Tongue (tissue), 2 donors: ENCODE data around the gene THSD4. TPM values are rescaled to one million over a fixed set of nuclear protein-coding genes. Genes with fewer than 3 reads are reported as not detected.
"Not testable (repeated sequence)": the region's sequence is repeated elsewhere in the genome, so short reads cannot be mapped to it uniquely, and the experiment has no call there.

Experiments used
- DNase-seq: peaks from one replicate; pipeline ENCODE4 v3.0.0-alpha.2; 2015
- total RNA-seq: library from RNA; depleted of rRNA; stranded (reverse); fragments of >200 nt; gene quantifications from one replicate; pipeline ENCODE4 v1.2.3, GENCODE V29; 2014

The THSD4 gene
- total RNA-seq, 1 donor from 2014 or later, result 43.2 TPM

GRCh38 chr15:71386448-71387236, 271.4 kb downstream of the THSD4 start:
- peak; percentile 67 for DNase-seq

- no peak for DNase-seq
These were observed 272.5 kb downstream of the THSD4 start for GRCh38 chr15:71387810-71388209.

- no peak for DNase-seq
These were observed 274.8 kb downstream of the THSD4 start for GRCh38 chr15:71390096-71390495.

GRCh38 chr15:71391421-71392088, 276.3 kb downstream of the THSD4 start:
- peak; percentile 75 for DNase-seq

DNA sequence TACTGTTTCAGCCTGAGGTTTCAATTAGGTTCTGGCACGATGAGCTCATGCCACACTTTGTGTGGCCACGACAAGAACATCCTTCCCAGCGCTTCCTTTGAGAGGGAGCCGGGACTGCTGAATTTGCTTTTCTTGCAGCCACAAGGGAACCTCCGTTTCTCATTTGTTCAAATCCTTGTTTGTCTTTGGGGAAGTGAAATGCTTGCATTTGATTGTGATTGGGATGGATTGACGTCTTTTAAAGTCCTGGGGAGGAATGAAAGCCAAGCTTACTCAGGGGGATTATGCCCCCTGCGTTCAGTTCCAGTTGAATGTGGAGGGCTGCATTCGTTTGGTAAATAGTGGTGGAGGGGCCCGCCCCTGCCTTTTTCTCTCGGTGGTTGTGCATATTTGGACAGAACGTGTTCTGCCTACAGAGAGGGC, 277.6 kb downstream of the THSD4 start:
- no peak for DNase-seq

GRCh38 chr15:71393383-71393782, 278.1 kb downstream of the THSD4 start:
- DNase-seq, result no peak

GRCh38 chr15:71396536-71397125, 281.4 kb downstream of the THSD4 start:
- DNase-seq, result no peak

- no peak for DNase-seq
These were observed 282.1 kb downstream of the THSD4 start for GRCh38 chr15:71397377-71397776.

GRCh38 chr15:71400294-71400693, 285.0 kb downstream of the THSD4 start:
- DNase-seq, result no peak

DNA sequence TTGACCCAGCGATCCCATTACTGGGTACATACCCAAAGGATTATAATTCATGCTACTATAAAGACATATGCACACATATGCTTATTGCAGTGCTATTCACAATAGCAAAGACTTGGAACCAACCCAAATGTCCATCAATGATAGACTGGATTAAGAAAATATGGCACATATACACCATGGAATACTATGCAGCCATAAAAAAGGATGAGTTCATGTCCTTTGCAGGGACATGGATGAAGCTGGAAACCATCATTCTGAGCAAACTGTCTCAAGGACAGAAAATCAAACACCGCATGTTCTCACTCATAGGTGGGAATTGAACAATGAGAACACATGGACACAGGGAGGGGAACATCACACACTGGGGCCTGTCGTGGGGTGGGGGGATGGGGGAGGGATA, 286.5 kb downstream of the THSD4 start:
- not testable (repeated sequence) for DNase-seq

DNA sequence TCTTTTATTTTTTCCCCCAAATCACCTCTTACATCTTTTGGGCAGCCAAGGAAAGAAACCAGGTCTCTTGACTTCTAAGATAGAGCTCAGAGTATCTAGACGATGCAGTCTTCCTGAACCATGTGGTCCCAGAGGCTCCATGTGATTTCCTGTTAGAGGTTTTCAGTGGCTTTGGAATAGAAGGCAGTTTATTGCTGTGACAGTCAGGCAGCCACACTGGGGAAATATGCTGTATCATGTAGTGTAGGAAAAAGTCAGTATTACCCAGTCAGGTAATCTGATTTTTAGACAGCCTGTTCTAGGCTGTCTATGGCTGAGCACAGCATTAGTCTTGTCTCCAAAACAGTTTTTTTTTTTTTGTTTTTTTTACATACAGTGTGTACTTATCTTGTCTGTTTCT, 294.3 kb downstream of the THSD4 start:
- DNase-seq, result no peak

DNA sequence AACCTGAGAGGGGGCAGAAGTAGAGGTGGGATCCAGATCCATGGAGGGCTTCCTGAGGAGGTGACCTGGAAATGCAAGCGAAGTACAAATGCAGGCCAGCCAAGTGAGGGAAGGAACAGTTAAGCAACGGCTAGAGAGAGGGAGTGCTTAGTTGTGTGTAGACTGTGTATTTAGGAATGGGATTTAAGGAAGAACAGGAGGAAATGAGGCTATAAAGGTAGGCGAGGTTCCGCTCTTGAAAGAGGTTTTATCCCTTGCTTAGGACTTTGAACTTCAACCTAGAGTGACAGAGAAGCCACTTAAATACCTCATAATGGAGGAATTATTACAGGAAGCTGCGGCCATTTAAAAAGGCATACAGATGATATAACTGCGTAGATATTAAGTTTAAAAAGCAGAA, 295.1 kb downstream of the THSD4 start:
- DNase-seq, result no peak

DNA sequence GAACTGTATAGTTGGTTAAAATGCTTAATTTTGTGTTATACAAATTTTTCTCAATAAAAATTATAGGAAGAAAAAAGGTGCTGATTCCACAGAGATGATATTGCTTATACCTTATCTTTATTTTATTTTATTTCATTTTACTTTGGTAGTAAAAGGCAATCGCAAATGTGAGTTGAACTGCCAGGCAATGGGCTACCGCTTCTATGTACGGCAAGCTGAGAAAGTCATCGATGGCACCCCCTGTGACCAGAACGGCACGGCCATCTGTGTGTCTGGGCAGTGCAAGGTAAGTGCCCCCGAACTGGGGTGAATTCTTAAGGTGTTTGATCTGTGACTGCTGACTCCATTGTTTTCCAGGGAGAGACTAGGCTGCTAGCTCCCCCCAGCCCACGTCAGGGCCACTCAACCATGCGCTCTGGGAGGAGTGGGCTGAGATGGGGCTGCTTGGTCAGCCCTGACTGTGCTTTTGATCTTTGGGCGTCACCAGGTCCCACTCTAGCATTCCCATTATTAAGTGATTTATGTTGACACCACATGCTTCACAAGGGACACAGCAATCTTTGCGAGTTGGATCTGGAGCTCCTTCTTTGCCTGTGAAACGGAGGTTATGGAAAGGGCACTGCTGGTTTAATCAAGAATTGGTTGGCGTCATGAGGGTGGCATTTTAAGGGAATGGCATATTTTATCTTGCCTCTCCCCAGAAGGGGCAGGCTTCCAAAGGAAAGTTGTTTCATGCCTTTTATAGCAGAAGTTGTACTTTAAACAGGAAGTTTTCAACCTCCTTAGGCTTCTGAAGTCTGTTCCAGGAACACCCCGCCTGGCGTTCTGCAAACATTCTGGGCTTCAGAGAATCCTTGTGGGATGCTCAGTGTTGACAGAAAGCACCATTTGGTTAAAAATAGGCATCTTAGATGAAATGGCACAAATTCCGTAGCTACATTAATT, 296.5 kb downstream of the THSD4 start:
- DNase-seq, result peak; percentile 42

- no peak for DNase-seq
These were observed 298.1 kb downstream of the THSD4 start for GRCh38 chr15:71413419-71413818.

- no peak for DNase-seq
These were observed 299.6 kb downstream of the THSD4 start for GRCh38 chr15:71414853-71415252.

DNA sequence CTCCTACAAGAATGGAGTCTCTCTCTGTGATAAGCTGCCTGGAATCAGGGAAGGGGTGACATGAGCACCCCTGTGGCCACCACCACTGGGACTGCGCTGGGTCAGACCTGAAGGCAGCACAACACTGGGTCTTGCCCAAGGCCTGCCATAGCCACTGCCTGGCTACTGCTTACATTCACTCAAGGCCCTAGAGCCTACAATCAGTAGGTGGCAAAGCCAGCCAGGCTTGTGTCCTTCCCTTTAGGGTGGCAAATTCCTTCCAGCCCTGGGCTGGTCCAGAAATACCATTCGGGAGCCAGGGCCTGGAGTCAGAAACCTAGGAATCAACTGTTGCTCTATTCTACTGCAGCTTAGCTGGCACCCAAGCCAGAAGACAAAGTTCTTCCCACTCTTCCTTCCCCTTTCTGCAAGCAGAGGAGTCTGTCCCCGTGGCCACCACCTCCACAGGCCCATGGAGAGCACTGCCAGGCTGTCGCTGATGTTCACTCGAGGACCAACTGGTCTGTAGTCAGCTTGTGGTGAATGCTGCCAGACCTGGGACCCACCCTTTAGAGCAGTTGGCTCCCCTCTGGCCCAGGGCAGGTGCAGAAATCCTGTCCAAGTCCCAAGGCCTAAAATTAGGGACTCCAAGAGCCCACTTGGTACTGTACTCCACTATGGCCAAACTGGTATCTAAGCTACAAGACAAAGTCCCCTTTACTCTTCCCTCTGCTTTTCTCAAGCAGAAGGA, 307.4 kb downstream of the THSD4 start:
- peak; percentile 38 for DNase-seq

DNA sequence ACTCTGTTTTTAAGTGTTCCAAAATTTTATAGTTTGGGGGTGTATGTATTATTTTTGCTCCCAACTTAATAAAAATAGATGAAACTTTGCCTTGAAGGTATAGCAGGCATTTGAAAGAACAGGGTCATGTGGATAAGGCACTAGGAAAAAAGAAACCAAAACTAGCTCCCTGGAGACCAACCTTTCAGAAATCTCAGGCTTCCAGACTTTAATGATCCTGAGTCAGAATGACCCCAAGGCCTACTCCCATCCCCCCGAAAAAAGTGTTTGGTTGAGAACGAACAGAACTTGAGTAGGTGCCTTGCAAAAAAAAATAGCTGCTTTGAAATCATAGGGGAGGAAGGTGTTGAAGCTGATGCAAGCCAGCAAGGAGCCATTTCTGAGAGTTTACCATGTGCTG, 309.5 kb downstream of the THSD4 start:
- no peak for DNase-seq

- no peak for DNase-seq
These were observed 310.1 kb downstream of the THSD4 start for GRCh38 chr15:71425388-71425787.

GRCh38 chr15:71426792-71427191, 311.5 kb downstream of the THSD4 start:
- DNase-seq, result no peak

- no peak for DNase-seq
These were observed 315.5 kb downstream of the THSD4 start for GRCh38 chr15:71430782-71431181.
